Endothelial cell of umbilical vein (primary cell): ENCODE data around the gene TFDP2.
A peak's percentile ranks its signal among the peaks of the same experiment; 100 is the strongest.

Experiments used
- EZH2 ChIP-seq: IDR thresholded peaks from 2 replicates; pipeline ENCODE4 v1.6.1; 2012; ENCODE audit warnings: borderline replicate concordance, low read depth, mild to moderate bottlenecking, moderate library complexity, low read length, inconsistent platforms; ENCODE audit not compliant: severe bottlenecking
- FOS ChIP-seq: IDR thresholded peaks from 2 replicates; pipeline ENCODE4 v1.6.1; 2011; ENCODE audit warnings: mild to moderate bottlenecking, low read length, moderate library complexity, borderline replicate concordance; ENCODE audit not compliant: insufficient read depth
- JUN ChIP-seq: IDR thresholded peaks from 2 replicates; pipeline ENCODE4 v1.6.1; 2011; ENCODE audit warnings: borderline replicate concordance, low read depth; ENCODE audit not compliant: insufficient read length, insufficient read depth
- MYC ChIP-seq: IDR thresholded peaks from one replicate; pipeline ENCODE4 v1.6.1; 2011; ENCODE audit warnings: mild to moderate bottlenecking, low read depth, low read length
- POLR2A ChIP-seq: IDR thresholded peaks from 2 replicates; pipeline ENCODE4 v1.6.1; 2012; ENCODE audit warnings: low read depth, mild to moderate bottlenecking, control low read depth, low read length
- POLR2AphosphoS5 ChIP-seq: IDR thresholded peaks from 2 replicates; pipeline ENCODE4 v1.6.1; 2012; ENCODE audit warnings: low read depth, mild to moderate bottlenecking, control low read depth, low read length, moderate library complexity; ENCODE audit not compliant: insufficient read depth
- TF ChIP-seq, protein P1 (sequence below): IDR thresholded peaks from 2 replicates; pipeline ENCODE4 v1.6.1; 2011; ENCODE audit not compliant: insufficient read depth, insufficient read length
- TF ChIP-seq, protein P2 (sequence below), 2 donors: IDR thresholded peaks; 1 replicate in 1 of 2; 2 replicates in 1 of 2; pipeline ENCODE4 v1.5.1; 2011; ENCODE audit warnings: low read length in 2 of 2, mild to moderate bottlenecking in 2 of 2, moderate library complexity in 2 of 2, control low read depth in 1 of 2, inconsistent platforms in 1 of 2, low read depth in 1 of 2; ENCODE audit not compliant: insufficient read depth in 1 of 2; ENCODE audit errors: extremely low read depth in 1 of 2

DNA sequence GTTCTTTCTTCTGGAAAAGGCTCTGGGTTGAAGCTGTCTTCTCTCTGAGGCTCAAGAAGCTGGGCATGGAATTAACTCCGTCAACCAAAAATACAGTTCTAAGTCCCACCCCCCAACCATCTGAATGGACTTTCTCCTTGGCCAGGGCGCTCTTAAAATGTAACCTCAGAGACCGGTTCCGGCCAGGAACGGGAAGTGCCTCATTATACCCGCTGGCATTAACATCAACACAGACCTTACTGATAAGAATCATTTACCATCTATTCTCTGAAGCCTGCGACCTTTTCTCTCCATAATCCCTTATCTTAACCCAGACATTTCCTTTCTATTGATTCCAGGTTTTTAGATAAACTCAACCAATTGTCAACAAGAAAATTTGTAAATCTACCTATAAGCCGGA, 208.3 kb downstream of the TFDP2 start:
- TF ChIP-seq POLR2A (no peak), EZH2 (no peak), POLR2AphosphoS5 (peak; percentile 56), JUN (no peak), MYC (no peak), FOS (peak; percentile 26)
- TF ChIP-seq, protein P1, sequence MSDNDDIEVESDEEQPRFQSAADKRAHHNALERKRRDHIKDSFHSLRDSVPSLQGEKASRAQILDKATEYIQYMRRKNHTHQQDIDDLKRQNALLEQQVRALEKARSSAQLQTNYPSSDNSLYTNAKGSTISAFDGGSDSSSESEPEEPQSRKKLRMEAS, result no peak
- TF ChIP-seq, protein P2, sequence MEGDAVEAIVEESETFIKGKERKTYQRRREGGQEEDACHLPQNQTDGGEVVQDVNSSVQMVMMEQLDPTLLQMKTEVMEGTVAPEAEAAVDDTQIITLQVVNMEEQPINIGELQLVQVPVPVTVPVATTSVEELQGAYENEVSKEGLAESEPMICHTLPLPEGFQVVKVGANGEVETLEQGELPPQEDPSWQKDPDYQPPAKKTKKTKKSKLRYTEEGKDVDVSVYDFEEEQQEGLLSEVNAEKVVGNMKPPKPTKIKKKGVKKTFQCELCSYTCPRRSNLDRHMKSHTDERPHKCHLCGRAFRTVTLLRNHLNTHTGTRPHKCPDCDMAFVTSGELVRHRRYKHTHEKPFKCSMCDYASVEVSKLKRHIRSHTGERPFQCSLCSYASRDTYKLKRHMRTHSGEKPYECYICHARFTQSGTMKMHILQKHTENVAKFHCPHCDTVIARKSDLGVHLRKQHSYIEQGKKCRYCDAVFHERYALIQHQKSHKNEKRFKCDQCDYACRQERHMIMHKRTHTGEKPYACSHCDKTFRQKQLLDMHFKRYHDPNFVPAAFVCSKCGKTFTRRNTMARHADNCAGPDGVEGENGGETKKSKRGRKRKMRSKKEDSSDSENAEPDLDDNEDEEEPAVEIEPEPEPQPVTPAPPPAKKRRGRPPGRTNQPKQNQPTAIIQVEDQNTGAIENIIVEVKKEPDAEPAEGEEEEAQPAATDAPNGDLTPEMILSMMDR (IDR thresholded peaks at IDR 0.05; ENCODE audit: extremely low read depth in 1 of 2, insufficient read depth in 1 of 2, low read depth in 1 of 2, low read length in 2 of 2), result no peak
